NCI-H1436 (cell line): Measurements from ENCODE around the gene DFFA.
"Not testable (repeated sequence)": the region's sequence is repeated elsewhere in the genome, so short reads cannot be mapped to it uniquely, and the experiment has no call there.

Experiments used
- DNase-seq: peaks from one replicate; lab custom pipeline; 2025; lab: John Stamatoyannopoulos, UW

Gene DFFA

DNA sequence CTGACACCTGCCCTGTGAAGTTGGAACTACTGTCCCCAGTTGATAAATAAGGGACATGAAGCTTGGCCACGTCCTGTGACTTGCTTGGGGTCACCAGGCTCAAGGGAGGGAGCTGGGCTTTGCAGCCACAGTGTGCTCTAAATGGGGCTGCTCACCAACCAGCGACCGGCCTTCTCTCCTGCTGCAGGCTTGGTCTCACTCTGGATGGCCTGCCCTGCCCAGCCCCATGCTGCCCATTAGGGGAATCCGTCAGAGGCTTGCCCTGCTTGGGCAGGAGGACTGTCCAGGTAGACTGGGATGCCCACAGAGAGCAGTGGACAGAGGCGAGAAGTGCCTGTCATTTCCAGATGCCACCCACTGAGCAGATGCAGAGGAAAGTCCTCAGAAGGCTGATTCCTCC lies 43.3 kb downstream of the DFFA start:
- DNase-seq = no peak

DNA sequence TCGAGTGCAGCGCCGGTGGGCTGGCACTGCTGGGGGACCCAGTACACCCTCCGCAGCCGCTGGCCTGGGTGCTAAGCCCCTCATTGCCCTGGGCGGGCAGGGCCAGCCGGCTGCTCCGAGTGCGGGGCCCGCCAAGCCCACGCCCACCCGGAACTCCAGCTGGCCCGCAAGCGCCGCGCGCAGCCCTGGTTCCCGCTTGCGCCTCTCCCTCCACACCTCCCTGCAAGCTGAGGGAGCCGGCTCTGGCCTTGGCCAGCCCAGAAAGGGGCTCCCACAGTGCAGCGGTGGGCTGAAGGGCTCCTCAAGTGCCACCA lies 45.8 kb downstream of the DFFA start:
- not testable (repeated sequence) for DNase-seq

DNA sequence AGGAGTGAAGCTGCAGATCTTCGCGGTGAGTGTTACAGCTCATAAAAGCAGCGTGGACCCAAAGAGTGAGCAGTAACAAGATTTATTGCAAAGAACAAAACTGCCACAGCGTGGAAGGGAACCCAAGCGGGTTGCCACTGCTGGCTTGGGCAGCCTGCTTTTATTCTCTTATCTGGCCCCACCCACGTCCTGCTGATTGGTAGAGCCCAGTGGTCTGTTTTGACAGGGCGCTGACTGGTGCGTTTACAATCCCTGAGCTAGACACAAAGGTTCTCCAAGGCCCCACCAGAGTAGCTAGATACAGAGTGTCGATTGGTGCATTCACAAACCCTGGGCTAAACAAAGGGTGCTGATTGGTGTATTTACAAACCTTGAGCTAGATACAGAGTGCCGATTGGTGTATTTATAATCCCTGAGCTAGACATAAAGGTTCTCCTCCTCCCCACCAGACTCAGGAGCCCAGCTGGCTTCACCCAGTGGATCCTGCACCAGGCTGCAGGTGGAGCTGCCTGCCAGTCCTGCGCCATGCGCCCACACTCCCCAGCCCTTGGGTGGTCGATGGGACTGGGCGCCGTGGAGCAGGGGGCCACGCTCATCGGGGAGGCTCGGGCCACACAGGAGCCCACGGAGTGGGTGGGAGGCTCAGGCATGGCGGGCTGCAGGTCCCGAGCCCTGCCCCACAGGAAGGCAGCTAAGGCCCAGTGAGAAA lies 46.3 kb downstream of the DFFA start:
- DNase-seq = not testable (repeated sequence)

DNA sequence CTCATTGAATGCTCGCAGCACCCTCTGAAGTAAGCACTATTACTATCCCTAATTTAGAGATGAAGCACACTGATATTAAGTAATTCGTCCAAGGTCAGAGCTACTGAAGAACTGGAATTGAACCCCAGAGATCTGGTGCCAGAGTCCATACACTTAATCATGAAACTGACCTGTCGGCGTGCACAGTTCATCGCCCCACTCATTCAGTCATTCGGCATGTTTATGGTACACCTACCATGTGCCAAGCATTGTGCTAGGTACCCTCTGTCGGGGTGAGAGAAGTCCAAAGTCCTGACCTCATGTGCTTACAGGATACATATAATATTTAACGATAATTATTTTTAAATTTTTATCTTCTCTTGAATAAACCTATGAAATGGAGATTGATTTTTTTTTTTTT lies 47.7 kb downstream of the DFFA start:
- no peak for DNase-seq

DNA sequence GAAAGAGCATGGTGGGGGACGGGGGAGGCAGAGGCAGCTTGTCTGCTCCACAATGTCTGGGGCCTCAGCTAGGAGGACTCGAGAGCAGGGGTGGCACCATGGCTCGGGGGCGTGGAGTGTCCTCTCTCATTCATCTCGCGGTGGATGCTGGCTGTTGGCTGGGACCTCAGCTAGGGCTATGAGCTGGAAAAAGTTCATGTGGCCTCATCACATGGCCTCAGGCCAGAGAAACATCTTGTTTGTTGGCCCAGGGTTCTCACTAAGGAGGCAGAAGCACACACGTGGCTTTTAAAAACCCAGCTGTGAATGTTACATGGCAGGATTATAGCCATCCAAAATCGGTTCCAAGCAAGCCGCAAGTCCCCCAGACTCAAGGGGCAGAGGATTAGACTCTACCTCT lies 48.3 kb downstream of the DFFA start:
- no peak for DNase-seq

DNA sequence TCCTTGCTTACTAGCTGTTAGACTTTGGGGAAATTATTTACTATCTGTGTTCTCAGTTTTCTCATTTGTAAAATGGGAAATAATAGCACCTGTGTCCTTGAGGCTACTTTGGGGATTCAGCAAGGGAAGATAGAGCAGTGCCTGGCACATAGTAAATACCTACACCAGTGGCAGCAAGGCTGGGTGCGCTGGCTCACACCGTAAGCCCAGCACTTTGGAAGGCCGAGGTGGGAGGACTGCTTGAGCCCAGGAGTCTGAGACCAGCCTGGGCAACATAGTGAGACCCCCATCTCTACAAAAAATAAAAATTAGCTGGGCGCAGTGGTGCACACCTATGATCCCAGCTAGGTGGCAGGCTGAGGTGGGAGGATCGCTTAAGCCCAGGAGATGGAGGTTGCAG lies 50.7 kb downstream of the DFFA start:
- DNase-seq = no peak

DNA sequence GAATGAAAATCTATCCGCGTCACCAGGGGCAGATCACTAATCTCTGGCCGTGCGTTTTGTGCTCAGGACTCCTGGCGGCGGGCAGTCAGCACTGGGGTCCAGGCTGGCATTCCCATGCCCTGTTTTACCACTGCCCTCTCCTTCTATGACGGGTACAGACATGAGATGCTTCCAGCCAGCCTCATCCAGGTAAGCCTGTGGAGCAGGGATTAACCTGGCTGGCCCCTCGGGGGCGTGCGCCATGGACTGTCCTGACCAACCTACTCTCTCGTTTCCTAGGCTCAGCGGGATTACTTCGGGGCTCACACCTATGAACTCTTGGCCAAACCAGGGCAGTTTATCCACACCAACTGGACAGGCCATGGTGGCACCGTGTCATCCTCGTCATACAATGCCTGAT lies 53.0 kb downstream of the DFFA start:
- DNase-seq = no peak

DNA sequence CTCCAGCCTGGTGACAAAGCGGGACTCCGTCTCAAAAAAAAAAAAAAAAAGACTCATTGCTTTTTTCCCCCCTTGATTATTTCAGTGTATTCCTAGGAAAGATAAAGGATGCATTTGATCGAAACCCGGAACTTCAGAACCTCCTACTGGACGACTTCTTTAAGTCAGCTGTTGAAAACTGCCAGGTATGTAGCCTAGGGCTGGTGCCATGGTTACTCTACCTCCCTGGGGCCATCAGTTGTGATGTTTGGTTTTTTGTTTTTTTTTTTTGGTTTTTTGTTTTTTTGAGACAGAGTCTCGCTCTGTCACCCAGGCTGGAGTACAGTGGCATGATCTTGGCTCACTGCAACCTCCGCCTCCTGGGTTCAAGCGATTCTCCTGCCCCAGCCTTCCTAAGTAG lies 53.6 kb downstream of the DFFA start:
- DNase-seq = not testable (repeated sequence)

DNA sequence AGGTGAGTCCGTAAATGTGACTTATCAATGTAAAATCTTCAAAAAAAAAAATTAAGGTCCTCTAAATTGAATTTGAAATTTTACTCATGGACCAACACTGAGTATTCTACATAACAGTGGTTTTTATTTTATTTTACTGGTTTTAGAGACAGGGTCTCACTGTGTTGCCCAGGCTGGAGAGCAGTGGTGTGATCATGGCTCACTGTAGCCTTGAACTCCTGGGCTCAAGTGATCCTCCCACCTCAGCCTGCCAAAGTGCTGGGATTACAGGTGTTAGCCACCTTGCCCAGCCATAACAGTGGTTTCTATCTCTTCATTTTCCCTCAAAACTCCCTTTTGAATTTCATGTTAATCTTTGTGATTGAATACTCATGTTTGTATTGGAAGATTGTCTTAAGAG lies 56.4 kb downstream of the DFFA start:
- not testable (repeated sequence) for DNase-seq

DNA sequence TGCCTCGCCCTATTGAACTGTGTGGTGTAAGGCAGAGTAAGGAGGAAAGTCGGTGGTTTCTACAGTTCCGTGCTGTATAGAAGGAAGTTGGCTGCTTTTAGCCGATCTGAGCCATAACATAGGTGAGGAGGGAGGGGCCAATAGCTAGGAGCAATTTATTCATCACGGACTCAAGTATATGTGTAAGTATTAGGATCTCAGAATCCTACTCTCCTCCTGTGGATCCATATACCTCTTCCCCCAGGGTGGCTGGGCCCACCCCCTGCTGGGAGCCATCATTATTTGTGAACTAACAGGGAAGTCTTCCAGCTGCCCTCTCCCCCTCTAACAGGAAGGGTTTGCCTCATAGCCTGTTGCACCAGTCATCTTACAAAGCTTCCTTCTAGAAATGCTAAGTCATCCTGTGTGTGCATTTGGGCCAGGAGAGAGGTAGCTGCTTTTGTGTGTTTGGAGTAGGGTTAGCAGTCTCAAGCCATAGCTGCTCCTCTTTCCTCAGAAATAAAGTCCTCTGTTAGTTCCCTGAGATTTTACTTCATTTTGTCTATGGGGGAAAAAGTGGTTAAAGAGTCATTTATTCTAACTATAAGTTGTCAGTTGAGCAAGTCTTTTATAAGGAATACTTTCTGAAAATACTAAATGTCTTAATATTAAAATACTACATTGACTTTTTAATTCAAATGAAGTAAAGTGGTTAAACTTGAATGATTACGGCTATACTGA lies 57.0 kb downstream of the DFFA start:
- DNase-seq = no peak

DNA sequence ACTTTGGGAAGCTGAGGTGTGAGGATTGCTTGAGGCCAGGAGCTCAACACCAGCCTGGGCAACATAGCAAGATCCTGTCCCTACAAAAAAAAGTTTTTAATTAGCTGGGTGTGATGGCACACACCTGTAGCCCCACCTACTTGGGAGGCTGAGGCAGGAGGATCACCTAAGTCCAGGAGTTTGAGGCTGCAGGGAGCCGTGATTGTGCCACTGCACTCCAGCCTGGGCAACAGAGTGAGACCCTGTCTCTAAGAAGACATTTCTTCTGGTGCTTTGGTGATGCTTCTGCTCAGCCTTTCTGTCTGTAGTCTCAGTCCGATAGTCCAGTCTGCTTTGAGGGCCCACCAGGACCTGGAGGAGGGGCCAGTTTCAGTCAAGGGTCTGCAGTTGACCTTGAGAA lies 65.1 kb downstream of the DFFA start:
- DNase-seq = no peak
